Measurements from ENCODE around the gene ADGRF3. TPM values are rescaled to one million over a fixed set of nuclear protein-coding genes. Genes with fewer than 3 reads are reported as not detected.

ADGRF3 gene
- total and polyA plus RNA-seq, 2 of the 13 experiments (the other 11 are each of a cell fraction or from before 2014, with no cell fraction given) = 0.40 to 1.5 TPM

DNA sequence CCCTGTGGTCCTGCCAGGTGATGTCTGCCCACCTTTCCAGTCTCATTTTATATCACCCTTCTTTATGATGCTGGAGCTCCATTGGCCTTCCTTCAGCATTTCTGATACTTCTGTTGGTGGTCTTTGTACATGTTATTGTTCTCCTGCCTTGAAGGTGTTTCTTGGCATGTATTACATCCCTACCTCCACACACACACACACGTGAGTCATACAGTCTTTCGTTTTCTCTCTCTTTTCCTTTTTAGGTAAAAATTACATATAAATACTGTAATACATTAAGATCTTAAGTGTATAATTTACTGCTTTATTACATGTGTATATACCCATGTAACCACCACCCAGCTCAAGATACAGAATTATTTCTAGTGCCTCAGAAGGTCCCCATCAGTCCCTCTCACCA, 10.2 kb upstream of the ADGRF3 start (continued):
- TF ChIP-seq, protein P1, sequence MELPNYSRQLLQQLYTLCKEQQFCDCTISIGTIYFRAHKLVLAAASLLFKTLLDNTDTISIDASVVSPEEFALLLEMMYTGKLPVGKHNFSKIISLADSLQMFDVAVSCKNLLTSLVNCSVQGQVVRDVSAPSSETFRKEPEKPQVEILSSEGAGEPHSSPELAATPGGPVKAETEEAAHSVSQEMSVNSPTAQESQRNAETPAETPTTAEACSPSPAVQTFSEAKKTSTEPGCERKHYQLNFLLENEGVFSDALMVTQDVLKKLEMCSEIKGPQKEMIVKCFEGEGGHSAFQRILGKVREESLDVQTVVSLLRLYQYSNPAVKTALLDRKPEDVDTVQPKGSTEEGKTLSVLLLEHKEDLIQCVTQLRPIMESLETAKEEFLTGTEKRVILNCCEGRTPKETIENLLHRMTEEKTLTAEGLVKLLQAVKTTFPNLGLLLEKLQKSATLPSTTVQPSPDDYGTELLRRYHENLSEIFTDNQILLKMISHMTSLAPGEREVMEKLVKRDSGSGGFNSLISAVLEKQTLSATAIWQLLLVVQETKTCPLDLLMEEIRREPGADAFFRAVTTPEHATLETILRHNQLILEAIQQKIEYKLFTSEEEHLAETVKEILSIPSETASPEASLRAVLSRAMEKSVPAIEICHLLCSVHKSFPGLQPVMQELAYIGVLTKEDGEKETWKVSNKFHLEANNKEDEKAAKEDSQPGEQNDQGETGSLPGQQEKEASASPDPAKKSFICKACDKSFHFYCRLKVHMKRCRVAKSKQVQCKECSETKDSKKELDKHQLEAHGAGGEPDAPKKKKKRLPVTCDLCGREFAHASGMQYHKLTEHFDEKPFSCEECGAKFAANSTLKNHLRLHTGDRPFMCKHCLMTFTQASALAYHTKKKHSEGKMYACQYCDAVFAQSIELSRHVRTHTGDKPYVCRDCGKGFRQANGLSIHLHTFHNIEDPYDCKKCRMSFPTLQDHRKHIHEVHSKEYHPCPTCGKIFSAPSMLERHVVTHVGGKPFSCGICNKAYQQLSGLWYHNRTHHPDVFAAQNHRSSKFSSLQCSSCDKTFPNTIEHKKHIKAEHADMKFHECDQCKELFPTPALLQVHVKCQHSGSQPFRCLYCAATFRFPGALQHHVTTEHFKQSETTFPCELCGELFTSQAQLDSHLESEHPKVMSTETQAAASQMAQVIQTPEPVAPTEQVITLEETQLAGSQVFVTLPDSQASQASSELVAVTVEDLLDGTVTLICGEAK (IDR thresholded peaks at IDR 0.05) = no peak
- TF ChIP-seq, protein P1 (CRISPR knock-in tag; IDR thresholded peaks at IDR 0.05) = no peak
- TF ChIP-seq, protein P2, sequence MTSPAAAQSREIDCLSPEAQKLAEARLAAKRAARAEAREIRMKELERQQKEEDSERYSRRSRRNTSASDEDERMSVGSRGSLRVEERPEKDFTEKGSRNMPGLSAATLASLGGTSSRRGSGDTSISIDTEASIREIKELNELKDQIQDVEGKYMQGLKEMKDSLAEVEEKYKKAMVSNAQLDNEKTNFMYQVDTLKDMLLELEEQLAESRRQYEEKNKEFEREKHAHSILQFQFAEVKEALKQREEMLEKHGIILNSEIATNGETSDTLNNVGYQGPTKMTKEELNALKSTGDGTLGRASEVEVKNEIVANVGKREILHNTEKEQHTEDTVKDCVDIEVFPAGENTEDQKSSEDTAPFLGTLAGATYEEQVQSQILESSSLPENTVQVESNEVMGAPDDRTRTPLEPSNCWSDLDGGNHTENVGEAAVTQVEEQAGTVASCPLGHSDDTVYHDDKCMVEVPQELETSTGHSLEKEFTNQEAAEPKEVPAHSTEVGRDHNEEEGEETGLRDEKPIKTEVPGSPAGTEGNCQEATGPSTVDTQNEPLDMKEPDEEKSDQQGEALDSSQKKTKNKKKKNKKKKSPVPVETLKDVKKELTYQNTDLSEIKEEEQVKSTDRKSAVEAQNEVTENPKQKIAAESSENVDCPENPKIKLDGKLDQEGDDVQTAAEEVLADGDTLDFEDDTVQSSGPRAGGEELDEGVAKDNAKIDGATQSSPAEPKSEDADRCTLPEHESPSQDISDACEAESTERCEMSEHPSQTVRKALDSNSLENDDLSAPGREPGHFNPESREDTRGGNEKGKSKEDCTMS (CRISPR knock-in tag; conservative IDR thresholded peaks at IDR 0.05) = no peak
- TF ChIP-seq ZNF496 (CRISPR knock-in tag; IDR thresholded peaks at IDR 0.05; ENCODE audit: insufficient replicate concordance) (no peak), POLR2G (IDR thresholded peaks at IDR 0.05; ENCODE audit: low read depth, low read length) (no peak), ATM (IDR thresholded peaks at IDR 0.05; ENCODE audit: borderline replicate concordance) (no peak), CEBPG (CRISPR knock-in tag; IDR thresholded peaks at IDR 0.05) (no peak)
- TF ChIP-seq, protein P3, sequence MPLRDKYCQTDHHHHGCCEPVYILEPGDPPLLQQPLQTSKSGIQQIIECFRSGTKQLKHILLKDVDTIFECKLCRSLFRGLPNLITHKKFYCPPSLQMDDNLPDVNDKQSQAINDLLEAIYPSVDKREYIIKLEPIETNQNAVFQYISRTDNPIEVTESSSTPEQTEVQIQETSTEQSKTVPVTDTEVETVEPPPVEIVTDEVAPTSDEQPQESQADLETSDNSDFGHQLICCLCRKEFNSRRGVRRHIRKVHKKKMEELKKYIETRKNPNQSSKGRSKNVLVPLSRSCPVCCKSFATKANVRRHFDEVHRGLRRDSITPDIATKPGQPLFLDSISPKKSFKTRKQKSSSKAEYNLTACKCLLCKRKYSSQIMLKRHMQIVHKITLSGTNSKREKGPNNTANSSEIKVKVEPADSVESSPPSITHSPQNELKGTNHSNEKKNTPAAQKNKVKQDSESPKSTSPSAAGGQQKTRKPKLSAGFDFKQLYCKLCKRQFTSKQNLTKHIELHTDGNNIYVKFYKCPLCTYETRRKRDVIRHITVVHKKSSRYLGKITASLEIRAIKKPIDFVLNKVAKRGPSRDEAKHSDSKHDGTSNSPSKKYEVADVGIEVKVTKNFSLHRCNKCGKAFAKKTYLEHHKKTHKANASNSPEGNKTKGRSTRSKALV (CRISPR knock-in tag; IDR thresholded peaks at IDR 0.05) = no peak
- TF ChIP-seq, protein P4, sequence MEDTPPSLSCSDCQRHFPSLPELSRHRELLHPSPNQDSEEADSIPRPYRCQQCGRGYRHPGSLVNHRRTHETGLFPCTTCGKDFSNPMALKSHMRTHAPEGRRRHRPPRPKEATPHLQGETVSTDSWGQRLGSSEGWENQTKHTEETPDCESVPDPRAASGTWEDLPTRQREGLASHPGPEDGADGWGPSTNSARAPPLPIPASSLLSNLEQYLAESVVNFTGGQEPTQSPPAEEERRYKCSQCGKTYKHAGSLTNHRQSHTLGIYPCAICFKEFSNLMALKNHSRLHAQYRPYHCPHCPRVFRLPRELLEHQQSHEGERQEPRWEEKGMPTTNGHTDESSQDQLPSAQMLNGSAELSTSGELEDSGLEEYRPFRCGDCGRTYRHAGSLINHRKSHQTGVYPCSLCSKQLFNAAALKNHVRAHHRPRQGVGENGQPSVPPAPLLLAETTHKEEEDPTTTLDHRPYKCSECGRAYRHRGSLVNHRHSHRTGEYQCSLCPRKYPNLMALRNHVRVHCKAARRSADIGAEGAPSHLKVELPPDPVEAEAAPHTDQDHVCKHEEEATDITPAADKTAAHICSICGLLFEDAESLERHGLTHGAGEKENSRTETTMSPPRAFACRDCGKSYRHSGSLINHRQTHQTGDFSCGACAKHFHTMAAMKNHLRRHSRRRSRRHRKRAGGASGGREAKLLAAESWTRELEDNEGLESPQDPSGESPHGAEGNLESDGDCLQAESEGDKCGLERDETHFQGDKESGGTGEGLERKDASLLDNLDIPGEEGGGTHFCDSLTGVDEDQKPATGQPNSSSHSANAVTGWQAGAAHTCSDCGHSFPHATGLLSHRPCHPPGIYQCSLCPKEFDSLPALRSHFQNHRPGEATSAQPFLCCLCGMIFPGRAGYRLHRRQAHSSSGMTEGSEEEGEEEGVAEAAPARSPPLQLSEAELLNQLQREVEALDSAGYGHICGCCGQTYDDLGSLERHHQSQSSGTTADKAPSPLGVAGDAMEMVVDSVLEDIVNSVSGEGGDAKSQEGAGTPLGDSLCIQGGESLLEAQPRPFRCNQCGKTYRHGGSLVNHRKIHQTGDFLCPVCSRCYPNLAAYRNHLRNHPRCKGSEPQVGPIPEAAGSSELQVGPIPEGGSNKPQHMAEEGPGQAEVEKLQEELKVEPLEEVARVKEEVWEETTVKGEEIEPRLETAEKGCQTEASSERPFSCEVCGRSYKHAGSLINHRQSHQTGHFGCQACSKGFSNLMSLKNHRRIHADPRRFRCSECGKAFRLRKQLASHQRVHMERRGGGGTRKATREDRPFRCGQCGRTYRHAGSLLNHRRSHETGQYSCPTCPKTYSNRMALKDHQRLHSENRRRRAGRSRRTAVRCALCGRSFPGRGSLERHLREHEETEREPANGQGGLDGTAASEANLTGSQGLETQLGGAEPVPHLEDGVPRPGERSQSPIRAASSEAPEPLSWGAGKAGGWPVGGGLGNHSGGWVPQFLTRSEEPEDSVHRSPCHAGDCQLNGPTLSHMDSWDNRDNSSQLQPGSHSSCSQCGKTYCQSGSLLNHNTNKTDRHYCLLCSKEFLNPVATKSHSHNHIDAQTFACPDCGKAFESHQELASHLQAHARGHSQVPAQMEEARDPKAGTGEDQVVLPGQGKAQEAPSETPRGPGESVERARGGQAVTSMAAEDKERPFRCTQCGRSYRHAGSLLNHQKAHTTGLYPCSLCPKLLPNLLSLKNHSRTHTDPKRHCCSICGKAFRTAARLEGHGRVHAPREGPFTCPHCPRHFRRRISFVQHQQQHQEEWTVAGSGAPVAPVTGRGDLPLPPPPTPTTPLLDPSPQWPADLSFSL (CRISPR knock-in tag; IDR thresholded peaks at IDR 0.05) = no peak
